HG02981 (cell line): ENCODE measurements around the gene CUX1.
"Not testable (repeated sequence)": the region's sequence is repeated elsewhere in the genome, so short reads cannot be mapped to it uniquely, and the experiment has no call there.

Experiments
- ATAC-seq: cut with Tn5 transposase; IDR thresholded peaks from one replicate; pipeline ENCODE4 v1.9.1; 2021; ENCODE audit warnings: mild to moderate bottlenecking, moderate library complexity; ENCODE audit not compliant: unreplicated experiment

CUX1 gene

GRCh38 chr7:101867265-101867664 lies 49.8 kb downstream of the CUX1 start:
- ATAC-seq, result no peak

GRCh38 chr7:101867681-101868080 lies 50.3 kb downstream of the CUX1 start:
- ATAC-seq, result not testable (repeated sequence)

GRCh38 chr7:101868191-101868950 lies 50.9 kb downstream of the CUX1 start:
- ATAC-seq, result no peak

GRCh38 chr7:101869026-101869900 lies 51.8 kb downstream of the CUX1 start:
- ATAC-seq, result no peak

GRCh38 chr7:101869901-101870290 lies 52.5 kb downstream of the CUX1 start:
- no peak for ATAC-seq

- ATAC-seq, result no peak
Measured at GRCh38 chr7:101870361-101871062, 53.1 kb downstream of the CUX1 start.

GRCh38 chr7:101871351-101871750 lies 53.9 kb downstream of the CUX1 start:
- no peak for ATAC-seq

GRCh38 chr7:101874028-101874427 lies 56.6 kb downstream of the CUX1 start:
- no peak for ATAC-seq

- no peak for ATAC-seq
Measured at GRCh38 chr7:101875283-101875846, 57.9 kb downstream of the CUX1 start.

- no peak for ATAC-seq
Measured at GRCh38 chr7:101877882-101878591, 60.6 kb downstream of the CUX1 start.

- no peak for ATAC-seq
Measured at GRCh38 chr7:101878938-101879337, 61.5 kb downstream of the CUX1 start.

- no peak for ATAC-seq
Measured at GRCh38 chr7:101879565-101879964, 62.1 kb downstream of the CUX1 start.

GRCh38 chr7:101880282-101881054 lies 63.0 kb downstream of the CUX1 start:
- no peak for ATAC-seq

- ATAC-seq, result no peak
Measured at GRCh38 chr7:101882005-101882421, 64.6 kb downstream of the CUX1 start.

- ATAC-seq, result no peak
Measured at GRCh38 chr7:101882595-101883564, 65.5 kb downstream of the CUX1 start.

GRCh38 chr7:101884671-101885596 lies 67.5 kb downstream of the CUX1 start:
- ATAC-seq, result peak; percentile 67

GRCh38 chr7:101885597-101885955 lies 68.2 kb downstream of the CUX1 start:
- no peak for ATAC-seq

GRCh38 chr7:101887352-101887751 lies 69.9 kb downstream of the CUX1 start:
- not testable (repeated sequence) for ATAC-seq
